HG02623 (cell line): Measurements from ENCODE around the gene DNAH8.
"Not testable (repeated sequence)": the region's sequence is repeated elsewhere in the genome, so short reads cannot be mapped to it uniquely, and the experiment has no call there.

Source experiments
- ATAC-seq: cut with Tn5 transposase; IDR thresholded peaks from one replicate; pipeline ENCODE4 v1.9.1; 2021; ENCODE audit warnings: moderate library complexity; ENCODE audit not compliant: unreplicated experiment

DNAH8 gene

DNA sequence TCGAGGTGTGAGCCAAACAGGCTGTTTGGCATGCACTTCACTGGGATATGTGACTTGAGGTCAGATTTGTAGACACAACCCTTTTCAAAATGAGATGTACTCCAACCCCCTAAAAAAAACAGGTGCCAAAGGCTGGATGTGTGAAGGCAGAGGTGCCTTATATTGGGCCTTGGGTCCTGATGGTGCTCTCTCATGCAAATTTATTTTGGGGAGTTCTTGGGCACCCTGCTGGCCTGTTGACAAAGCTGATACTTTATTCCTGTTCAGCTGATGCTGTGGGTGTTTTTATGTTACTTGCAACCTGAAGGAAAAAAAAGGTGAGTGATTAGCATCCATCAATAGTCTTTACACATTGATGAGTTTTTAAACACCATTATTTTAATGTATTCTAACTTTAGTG lies 121.5 kb downstream of the DNAH8 start:
- ATAC-seq = no peak

DNA sequence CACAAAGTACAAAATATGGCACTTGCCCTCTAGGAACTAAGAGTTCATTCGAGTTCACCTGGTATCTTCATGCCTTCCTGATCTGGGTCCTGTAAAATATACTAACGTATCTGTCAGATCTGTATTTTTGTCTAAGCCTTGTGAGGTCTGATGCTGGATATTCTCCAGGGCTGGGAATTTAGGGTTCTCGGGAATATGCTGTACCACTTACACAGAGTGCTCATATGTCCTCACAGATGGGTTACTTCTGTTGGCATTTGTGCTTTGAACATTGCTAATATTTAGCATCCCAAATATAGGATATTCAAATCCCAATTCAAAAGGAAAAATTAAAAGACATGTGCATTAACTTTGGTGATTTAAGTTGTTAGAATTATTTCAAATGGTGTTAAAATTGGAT lies 122.0 kb downstream of the DNAH8 start:
- ATAC-seq = no peak

DNA sequence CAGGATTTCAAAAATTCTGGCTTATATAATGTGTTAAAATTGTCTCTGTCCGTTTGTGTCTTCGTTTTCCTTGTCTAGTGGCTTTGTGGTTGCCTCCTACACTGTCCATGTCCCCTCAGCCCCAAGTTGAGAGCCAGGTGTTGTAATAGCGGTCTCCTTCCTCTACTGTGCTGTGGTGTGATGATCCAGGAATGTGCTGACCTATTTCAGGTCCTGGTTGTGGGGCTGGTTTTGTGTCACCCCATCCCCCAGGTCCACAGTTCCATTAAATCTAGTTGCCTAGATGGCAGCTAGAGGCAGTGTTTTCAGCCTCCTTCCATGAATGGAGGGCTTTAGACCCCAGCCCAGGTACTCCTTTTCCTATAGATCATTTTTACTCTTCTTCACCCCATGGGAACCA lies 128.7 kb downstream of the DNAH8 start:
- no peak for ATAC-seq

DNA sequence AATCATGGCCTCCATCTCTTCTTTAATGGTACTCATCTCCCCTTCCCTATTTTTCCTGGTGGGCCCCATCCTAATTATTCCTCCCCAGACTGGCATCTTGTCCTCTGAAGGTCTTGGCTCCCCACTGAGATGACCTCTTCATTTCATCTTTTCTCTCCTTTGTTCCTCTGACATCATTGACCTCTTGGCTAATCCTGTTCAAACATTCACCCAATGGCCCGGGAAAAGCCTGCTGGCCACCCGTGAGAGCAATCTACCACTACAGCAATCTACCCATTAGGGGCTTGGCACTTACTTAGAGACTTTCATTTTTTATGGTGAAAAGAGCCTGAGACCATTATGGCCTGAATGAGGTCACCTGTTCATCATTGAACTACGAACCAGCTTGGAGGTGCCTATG lies 130.8 kb downstream of the DNAH8 start:
- no peak for ATAC-seq

DNA sequence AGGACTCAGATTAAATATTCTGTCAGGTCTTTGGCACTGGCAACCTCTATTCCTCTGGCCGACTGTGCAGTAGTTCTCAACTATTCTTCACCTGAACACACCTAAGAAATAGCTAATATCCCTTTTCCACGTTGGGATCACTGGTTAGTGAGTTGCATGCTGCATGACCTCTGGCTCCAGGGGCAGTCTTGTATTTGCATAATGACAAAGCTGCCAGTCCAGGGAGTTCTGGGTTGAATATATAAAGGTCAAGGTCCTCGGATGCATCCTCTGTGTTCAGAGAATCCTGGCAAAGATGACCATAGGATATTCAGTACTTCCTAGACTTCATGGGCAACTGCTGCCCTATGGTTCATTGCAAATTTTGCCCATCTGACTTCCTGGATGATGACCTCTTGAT lies 131.2 kb downstream of the DNAH8 start:
- ATAC-seq = no peak

DNA sequence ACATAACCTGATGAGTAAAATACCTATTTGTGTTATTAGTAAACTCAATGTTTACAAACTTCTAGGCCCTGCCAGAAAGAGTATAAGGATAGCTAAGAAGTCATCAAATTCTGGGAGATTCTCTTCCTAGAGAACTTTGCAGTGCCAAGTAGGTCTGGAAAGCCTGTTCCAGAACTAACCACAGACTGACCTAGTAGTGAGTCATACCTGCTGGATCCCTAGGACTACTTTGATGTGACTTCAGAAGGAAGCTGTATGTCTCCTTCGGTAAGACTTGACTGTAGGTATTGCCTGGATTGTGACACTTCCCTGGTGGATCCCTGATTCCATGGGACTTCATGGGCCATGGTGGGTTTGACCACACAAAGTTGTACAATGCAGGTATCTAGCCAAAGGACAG lies 131.7 kb downstream of the DNAH8 start:
- ATAC-seq = no peak

DNA sequence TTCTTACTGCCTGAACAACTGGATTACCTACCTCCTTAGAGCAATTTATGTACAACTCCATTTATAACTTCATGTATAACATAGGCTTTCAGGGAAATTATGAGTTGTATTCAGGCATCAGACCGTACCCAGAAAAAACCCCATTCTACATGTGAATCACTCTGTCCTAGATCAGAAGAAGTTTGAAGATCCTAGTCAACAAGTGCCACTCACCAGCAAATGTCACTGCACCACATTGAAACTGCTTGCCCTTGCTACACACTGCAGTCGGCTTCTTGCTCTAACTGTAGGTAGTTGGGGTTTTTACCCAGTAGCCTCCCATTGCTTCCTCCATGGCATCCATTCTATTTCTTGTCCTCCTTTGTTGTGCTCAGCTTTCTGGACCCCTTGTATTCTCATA lies 132.4 kb downstream of the DNAH8 start:
- ATAC-seq = no peak

DNA sequence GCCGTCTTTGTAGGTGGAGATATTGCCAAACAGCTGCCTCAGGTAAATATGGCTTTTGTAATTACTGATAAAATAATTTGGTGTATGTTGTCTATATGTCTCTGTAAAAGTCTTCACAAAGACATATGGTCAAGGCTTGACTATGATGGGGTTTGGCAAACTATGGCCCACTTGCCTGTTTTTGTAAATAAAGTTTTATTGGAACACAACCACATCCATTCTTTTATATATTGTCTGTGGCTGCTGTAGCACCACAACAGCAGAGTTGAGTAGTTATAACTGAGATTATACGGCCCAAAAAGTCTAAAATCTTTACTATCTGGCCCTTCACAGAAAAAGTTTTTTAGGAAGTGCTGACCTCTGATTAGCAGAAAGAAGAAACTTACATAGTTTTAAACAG lies 133.6 kb downstream of the DNAH8 start:
- ATAC-seq = no peak

DNA sequence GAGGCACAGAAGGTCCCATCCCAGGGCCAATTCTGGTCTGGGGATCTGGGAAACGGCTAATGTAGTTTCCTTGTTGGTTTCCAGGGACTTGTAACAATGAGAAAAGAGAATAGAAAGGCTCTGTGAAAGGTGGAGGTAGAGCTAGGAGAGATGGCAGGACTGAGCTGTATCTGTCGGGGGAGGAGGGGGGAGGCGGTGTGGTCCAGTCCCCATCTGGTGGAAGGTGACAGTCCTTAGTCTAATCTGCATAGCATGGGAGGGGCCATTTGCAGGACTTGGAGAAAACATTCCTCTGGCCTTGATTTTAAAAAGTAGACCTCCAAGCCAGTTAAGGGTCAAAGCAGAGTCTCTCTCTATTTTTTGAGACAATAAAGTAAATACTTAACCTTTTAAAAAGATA lies 137.1 kb downstream of the DNAH8 start:
- ATAC-seq = no peak

DNA sequence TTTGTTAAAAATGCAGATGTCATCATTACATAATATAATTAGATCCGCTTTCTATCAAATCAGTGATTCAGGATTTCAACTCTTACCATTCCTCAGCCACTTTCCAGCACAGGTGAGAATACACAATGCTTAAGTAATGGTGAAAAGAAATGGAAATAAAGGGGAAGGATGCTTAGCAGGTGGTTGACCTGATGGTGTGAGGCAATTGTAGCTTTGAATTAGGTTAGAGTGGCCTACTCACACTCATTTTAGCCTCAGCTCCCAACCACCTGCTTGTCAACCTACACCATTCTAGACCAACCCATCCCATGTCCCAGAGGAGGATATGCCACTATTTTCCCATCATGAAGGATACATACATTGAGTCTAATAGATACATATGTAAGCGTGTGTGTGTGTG lies 138.1 kb downstream of the DNAH8 start:
- no peak for ATAC-seq

DNA sequence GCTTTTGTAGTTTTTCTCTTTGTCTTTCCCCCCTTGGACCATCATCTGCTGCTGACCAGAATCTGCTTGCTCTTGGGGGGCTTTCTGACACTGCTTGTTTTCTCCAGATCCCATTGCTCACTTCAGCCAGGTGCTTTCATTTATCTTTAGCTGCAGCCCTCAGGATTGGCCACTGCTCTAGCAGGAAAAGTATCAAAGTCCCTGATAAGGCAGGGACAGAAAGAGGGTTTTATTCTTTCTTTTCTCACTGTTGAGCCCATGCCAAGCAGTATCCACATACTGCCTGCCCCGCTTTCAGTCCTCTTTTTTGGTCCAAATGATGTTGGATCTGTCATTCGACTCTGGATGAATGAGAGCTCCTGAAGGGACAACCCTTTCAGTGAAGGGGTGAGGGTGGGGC lies 141.4 kb downstream of the DNAH8 start:
- ATAC-seq = no peak

DNA sequence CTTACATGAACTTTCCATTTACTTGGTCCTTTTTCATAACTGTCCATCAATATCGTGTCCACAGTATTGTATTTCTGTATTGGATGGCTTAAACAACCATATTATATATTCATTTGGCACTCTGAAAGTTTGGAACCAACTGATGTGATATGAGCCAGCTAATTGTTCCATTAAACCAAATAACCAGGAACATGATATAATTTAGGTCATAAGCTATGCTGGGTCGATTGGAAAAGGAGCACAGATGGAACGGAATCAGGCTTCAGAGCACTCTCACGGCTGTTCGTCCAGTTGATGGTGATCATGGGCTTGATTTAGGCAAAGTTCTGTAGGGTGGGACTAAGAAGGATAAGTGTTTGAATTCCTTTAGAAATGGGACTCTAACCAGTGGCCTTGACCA lies 142.7 kb downstream of the DNAH8 start:
- no peak for ATAC-seq

DNA sequence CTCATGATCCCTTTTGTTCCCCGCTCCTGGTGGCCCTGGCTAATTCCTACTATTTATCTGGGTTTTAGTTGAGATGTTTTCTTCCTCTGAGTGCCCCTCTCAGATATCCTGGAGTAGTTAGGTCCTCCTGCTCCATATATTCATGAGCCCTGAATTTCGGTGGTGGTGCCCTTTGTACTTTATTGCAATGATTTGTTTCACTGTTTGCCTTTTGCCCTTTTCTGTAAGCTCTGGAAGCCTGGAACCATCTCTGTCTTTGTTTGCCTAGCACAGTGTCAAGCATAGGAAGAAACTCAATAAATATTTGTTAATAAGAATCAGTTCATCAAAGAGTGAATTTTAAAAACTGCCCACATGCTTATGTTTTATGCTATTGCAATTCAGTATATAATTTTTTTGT lies 144.9 kb downstream of the DNAH8 start:
- ATAC-seq = no peak

DNA sequence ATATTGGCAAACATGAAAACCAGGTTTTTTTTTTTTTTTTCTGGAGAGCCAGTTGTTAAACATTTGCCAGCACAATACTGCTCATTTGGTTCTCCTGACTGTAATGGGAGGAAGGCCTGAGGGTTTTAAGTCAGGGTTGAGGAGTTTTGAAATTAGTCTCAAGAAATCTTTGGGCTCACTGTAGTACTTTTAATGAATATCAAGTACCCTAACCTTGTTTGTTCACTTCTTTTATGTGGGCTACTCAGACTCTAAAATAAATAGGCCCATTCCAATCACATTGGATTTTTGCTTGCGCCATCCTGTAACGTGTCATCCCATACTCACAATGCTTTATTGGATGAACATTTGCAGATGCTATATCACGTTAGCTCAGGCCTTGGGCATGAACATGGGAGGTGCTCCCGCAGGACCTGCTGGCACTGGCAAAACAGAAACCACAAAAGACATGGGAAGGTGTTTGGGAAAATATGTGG lies 146.9 kb downstream of the DNAH8 start:
- ATAC-seq = no peak

DNA sequence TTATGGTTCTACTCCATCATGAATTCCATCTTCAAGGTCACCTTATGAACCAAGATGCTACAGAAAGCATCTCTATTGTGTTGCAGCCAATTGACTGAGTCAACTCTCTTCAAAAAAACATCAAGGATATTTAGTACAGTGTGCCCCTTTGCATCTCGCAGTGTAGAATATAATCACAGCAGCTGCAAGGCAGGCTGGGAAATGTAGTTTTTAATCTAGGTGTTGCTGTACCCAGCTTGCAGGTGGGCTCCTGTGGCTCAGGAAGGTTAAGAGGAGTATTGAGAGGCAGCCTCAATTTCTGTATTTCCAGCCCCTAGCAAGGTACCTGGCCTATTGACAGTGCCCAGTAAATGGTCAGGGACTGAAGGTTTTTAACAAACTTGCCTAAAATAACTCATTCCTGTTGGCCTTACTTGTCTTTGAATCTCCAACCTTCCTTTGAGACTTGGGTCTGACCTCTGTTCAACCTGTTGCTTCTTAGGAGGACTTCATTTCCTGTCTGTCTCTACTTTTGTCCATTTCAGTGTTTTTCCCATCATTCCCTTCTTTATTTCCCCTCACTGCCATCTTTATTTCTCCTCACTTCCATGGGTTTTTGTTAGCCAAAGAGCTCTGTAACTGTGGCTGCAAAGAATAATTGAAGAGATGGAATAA lies 150.5 kb downstream of the DNAH8 start:
- ATAC-seq = no peak

DNA sequence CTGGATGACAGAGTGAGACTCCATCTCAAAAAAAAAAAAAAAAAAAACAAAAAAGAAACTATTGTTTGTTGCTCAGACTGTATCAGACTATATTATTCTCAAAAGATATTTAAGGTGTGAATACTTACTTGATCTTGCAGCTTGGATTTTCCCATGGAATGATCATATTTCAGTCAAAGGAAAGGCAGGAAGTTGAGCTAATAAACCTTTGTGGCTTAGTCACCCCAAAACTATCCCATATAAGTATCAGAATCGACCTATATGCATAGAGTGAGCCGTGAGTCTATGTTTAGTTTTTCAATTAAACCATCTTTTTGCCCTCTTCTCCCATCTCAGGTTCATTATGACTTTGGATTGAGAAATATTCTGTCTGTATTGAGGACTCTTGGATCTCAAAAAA lies 152.6 kb downstream of the DNAH8 start:
- ATAC-seq = no peak

DNA sequence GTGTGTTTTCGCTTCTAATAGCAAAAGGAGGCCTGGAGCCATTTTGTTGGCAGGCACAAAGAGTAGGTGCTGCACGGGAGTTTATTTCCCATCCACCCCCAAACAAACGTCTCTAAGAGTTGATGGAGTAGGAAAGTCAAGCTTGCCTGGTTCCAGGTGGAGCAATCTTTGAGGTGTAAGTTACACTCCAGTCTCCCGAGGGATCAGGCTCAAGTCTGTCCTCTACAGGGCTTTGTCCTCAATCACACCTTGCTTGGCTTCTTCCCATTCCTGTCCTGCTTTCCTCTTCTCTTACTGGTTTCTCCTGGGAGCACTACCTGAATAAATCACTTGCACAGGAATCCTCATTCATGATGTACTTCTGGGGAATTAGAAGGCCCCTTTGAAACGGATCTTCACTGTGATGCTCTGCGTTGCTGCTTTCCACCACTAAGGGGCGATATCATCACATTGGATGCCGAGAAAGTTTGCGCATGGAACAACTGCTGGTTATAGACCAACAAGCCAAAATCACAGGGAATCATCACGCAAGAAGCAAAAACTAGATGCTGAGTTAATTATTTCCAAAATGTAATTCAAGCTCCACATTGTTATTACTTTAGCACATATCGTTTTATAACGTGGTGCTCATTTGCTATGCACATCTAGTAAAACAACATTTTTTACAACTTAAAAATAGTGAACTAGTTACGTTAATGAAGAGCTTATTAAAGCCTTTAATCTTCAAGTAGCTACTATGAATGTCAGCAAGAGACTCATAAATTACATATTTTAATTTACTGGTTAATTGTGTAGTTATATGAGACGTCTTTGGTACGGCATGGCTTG lies 156.8 kb downstream of the DNAH8 start:
- ATAC-seq = no peak

DNA sequence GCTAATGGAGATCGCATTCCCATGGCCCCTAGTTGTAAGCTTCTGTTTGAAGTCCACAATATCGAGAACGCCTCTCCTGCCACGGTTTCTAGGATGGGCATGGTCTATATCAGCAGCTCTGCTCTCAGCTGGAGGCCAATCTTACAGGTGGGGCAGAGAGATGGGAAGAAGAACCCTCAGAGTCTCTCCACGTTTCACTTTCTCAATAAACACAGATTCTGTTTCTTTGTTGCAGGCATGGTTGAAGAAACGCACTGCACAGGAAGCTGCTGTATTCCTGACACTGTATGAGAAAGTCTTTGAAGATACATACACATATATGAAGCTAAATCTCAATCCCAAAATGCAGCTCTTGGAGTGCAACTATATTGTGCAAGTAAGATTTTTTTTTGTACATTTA lies 157.9 kb downstream of the DNAH8 start:
- no peak for ATAC-seq

DNA sequence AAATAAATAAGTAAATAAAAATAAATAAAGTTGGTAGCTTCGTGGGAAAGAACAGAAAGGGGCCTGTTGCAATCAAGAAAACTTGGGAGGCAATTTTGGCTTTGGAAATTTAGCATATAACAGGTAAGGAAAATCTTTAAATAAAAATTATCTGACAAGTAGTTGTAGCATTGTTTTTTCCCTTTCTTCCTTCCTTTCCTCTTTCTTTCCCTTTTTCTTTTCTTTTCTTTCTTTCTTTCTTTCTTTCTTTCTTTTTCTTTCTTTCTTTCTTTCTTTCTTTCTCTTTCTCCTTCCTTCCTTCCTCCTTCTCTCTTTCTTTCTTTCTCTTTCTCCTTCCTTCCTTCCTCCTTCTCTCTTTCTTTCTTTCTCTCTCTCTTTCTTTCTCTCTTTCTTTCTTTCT lies 158.7 kb downstream of the DNAH8 start:
- not testable (repeated sequence) for ATAC-seq

DNA sequence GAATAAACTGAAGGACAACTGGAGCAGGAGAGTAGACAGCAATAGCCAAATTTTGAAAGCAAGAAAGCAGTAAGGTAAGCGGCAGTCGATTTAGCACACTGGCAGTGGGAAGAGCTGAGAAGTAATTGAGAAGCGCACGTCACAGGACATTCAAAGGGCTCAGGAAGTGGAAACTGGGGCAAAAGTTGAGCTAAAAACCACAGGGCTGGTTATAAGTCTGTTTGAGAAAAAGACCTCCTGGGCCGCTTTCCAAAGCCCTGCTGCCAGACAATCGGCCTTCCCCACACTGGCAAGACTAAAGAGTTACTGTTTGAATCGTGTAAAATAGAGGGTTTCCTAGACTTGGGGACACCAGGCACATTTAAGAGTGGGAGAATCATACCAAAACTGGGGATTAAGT lies 161.4 kb downstream of the DNAH8 start:
- no peak for ATAC-seq

DNA sequence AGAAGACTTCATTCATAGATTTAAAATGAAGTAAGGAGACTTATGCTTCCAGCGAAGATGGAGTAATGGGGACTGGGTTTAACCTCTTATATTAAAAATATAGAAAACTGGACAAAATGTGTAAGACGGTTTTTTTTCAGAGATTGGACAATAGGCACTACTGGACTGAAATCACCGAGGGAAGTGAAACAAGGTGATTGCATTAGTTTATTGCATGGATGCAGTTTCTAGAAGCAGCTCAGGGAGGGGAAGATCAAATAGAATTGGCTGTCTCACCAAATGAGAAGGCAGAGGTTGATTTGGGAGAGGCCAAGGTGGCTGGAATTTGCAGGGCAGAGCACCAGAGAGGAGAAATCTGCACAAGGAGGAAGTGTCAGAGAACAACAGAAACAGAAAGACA lies 162.6 kb downstream of the DNAH8 start:
- no peak for ATAC-seq

DNA sequence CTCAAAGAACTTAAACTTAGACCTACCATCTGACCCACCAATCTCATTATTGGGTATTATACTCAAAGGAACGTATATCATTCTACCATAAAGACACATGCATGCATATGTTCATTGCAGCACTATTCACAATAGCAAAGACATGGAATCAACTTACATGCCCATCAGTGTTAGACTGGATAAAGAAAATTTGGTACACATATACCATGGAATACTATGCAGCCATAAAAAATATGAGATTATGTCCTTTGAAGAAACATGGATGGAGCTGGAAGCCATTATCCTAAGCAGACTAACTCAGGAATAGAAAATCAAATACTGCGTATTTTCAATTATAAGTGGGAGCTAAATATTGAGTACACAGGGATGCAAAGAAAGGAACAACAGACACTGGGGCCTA lies 167.0 kb downstream of the DNAH8 start:
- no peak for ATAC-seq

DNA sequence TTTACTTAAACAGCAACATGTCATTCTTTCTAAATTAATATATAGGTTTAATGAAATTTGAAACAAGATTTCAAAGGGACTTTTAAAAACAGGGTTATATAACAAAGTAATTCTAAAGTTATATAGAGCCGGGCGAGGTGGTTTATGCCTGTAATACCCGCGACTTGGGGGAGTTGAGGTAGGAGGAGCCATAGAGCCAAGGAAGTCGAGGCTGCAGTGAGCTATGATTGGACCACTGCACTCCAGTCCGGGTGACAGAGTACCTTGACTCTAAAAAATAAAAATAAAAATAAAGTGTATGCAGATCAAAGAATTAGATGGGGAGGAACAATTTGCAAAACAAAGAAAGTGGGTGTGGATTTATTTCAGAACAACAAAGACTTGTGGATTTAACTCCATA lies 182.4 kb downstream of the DNAH8 start:
- no peak for ATAC-seq
